Neural crest cell (in vitro differentiated cells): ENCODE data around the gene CA12. TPM values are rescaled to one million over a fixed set of nuclear protein-coding genes. Genes with fewer than 3 reads are reported as not detected.

Experiments
- DNase-seq: peaks from one replicate; pipeline ENCODE4 v3.0.0; 2021; ENCODE audit warnings: low read depth, mixed read lengths, low spot score
- H3K27ac Mint-ChIP-seq: one replicate; pipeline ENCODE4 v1.8.0; 2021; ENCODE audit warnings: mild to moderate bottlenecking, mixed read lengths; ENCODE audit not compliant: unreplicated experiment
- H3K27me3 Mint-ChIP-seq: 2 replicates; pipeline ENCODE4 v1.8.0; 2021; ENCODE audit warnings: low read depth, mild to moderate bottlenecking, mixed read lengths
- H3K36me3 Mint-ChIP-seq: 2 replicates; pipeline ENCODE4 v1.8.0; 2021; ENCODE audit warnings: low read depth, mild to moderate bottlenecking, mixed read lengths
- H3K4me1 Mint-ChIP-seq: 2 replicates; pipeline ENCODE4 v1.8.0; 2021; ENCODE audit warnings: mixed read lengths
- H3K4me3 Mint-ChIP-seq: one replicate; pipeline ENCODE4 v1.8.0; 2021; ENCODE audit warnings: mild to moderate bottlenecking, mixed read lengths
- H3K9me3 Mint-ChIP-seq: 2 replicates; pipeline ENCODE4 v1.8.0; 2021; ENCODE audit warnings: mixed read lengths
- total RNA-seq: library from RNA; stranded (reverse); gene quantifications from 2 replicates; pipeline ENCODE4 v1.2.1, GENCODE V29; 2021
- TF ChIP-seq, protein P1 (sequence below): fragments of 200-600 bp; sonication (generic); conservative IDR thresholded peaks from 2 replicates; pipeline ENCODE4 v1.5.0; 2021; ENCODE audit warnings: antibody characterized with exemption, mild to moderate bottlenecking

The CA12 gene
- total RNA-seq, 1 donor from 2014 or later: 1.1 TPM

DNA sequence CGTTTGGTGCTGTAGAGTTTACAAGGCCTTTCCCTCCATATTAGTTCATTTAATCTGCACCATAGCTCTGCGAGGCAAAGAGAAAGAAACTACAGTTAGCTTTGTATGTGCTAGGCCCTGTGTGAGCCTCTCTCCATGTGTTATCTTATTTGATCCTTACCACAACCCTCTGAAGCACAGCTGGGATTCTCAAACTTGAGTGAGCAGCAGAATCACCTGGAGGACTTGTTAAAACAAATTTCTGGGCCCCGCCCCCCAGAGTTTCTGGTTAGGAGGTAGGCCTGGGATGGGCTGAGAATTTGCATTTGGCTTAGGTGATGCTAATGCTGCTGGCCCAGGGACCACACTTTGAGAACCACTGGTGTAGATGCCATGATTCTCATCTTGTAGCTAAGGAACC lies 12.3 kb downstream of the CA12 start:
- DNase-seq: no peak
- no peak overlapping the region for H3K4me3 Mint-ChIP-seq
- H3K27me3 Mint-ChIP-seq: no peaks in the 10 kb centered on the region
- no peaks in the 10 kb centered on the region for H3K36me3 Mint-ChIP-seq
- H3K9me3 Mint-ChIP-seq: no peaks in the 10 kb centered on the region
- TF ChIP-seq, protein P1, sequence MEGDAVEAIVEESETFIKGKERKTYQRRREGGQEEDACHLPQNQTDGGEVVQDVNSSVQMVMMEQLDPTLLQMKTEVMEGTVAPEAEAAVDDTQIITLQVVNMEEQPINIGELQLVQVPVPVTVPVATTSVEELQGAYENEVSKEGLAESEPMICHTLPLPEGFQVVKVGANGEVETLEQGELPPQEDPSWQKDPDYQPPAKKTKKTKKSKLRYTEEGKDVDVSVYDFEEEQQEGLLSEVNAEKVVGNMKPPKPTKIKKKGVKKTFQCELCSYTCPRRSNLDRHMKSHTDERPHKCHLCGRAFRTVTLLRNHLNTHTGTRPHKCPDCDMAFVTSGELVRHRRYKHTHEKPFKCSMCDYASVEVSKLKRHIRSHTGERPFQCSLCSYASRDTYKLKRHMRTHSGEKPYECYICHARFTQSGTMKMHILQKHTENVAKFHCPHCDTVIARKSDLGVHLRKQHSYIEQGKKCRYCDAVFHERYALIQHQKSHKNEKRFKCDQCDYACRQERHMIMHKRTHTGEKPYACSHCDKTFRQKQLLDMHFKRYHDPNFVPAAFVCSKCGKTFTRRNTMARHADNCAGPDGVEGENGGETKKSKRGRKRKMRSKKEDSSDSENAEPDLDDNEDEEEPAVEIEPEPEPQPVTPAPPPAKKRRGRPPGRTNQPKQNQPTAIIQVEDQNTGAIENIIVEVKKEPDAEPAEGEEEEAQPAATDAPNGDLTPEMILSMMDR: no peak
- no peak overlapping the region for H3K27ac Mint-ChIP-seq
- peaks cover 11% of the 10 kb centered on the region for H3K4me1 Mint-ChIP-seq

- H3K27me3 Mint-ChIP-seq: no peaks in the 10 kb centered on the region
- H3K36me3 Mint-ChIP-seq: no peaks in the 10 kb centered on the region
- H3K4me1 Mint-ChIP-seq: peaks cover 7% of the 10 kb centered on the region
- TF ChIP-seq, protein P1: no peak
- H3K9me3 Mint-ChIP-seq: no peaks in the 10 kb centered on the region
- no peak overlapping the region for H3K27ac Mint-ChIP-seq
- no peak for DNase-seq
- no peak overlapping the region for H3K4me3 Mint-ChIP-seq
Measured at GRCh38 chr15:63368503-63368902, 13.1 kb downstream of the CA12 start.

DNA sequence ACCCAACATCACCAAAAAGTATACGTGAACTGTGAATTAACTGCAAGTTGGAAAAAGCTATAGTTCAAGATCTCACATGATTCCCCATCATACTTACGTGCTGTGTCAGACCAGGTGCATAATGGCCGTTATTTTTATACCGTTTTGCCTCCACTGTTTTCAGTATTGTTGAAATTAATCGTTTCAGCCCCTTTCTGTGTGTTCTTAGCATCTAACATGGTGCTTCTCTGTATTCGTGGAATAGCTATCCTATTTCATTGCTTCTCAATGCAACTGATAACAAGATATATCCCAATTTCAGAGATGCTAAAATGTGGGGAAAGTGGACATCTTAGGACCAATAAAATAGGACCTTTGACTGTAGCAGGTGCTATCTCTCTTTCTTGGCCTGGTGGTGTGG lies 13.7 kb downstream of the CA12 start:
- DNase-seq: no peak
- TF ChIP-seq, protein P1: no peak
- H3K4me1 Mint-ChIP-seq: peaks cover 11% of the 10 kb centered on the region
- no peak overlapping the region for H3K27ac Mint-ChIP-seq
- H3K27me3 Mint-ChIP-seq: no peaks in the 10 kb centered on the region
- no peak overlapping the region for H3K4me3 Mint-ChIP-seq
- no peaks in the 10 kb centered on the region for H3K9me3 Mint-ChIP-seq
- H3K36me3 Mint-ChIP-seq: no peaks in the 10 kb centered on the region

- Mint-ChIP-seq H3K36me3 (no peaks in the 10 kb centered on the region), H3K4me3 (no peak overlapping the region), H3K27me3 (no peaks in the 10 kb centered on the region), H3K9me3 (no peaks in the 10 kb centered on the region), H3K4me1 (peaks cover 13% of the 10 kb centered on the region), H3K27ac (no peak overlapping the region)
- no peak for DNase-seq
- TF ChIP-seq, protein P1: no peak
Measured at GRCh38 chr15:63367390-63367789, 14.3 kb downstream of the CA12 start.

DNA sequence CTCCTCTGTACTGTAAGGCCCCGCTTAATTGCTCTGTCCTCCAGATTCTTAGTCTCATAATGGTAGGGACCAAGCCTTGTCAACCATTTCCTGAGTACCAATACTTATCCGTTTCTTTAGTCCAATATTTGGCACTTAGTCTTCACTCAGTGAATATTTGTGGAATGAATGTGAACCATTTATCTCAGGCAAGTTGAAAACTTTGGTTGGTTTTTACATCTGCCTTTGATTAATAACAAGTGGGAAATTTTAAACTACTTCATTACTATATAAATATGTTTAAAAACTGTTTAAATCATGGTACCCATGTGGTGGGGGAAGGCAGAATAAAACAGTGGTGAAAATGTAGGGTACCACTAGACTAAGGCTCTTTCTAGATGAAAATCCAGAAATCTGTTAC lies 15.2 kb downstream of the CA12 start:
- H3K27ac Mint-ChIP-seq: no peak overlapping the region
- no peak overlapping the region for H3K4me3 Mint-ChIP-seq
- TF ChIP-seq, protein P1: no peak
- H3K27me3 Mint-ChIP-seq: no peaks in the 10 kb centered on the region
- no peaks in the 10 kb centered on the region for H3K9me3 Mint-ChIP-seq
- H3K36me3 Mint-ChIP-seq: no peaks in the 10 kb centered on the region
- no peak for DNase-seq
- peaks cover 21% of the 10 kb centered on the region for H3K4me1 Mint-ChIP-seq

- H3K4me1 Mint-ChIP-seq: peaks cover 20% of the 10 kb centered on the region
- peaks cover 3% of the 10 kb centered on the region for H3K36me3 Mint-ChIP-seq
- H3K4me3 Mint-ChIP-seq: no peak overlapping the region
- no peak overlapping the region for H3K27ac Mint-ChIP-seq
- DNase-seq: no peak
- H3K27me3 Mint-ChIP-seq: no peaks in the 10 kb centered on the region
- TF ChIP-seq, protein P1: no peak
- no peaks in the 10 kb centered on the region for H3K9me3 Mint-ChIP-seq
Measured at GRCh38 chr15:63365273-63365680, 16.4 kb downstream of the CA12 start.
